MM.1S (cell line): ENCODE measurements around the gene CFAP68.

Experiments used
- DNase-seq: peaks from one replicate; pipeline ENCODE4 v3.0.0-alpha.2; 2015
- H2AFZ ChIP-seq: fragments of 300-600 bp; sonication (generic); 2 replicates; pipeline ENCODE4 v1.6.0; 2016; ENCODE audit warnings: antibody characterized with exemption, low read length
- H3F3A ChIP-seq: fragments of 300-600 bp; sonication (generic); 2 replicates; pipeline ENCODE4 v1.6.1; 2016; ENCODE audit warnings: mild to moderate bottlenecking, antibody characterized with exemption, low read length, moderate library complexity, mixed read lengths; ENCODE audit not compliant: insufficient read depth
- H3K27ac ChIP-seq: fragments of 300-600 bp; sonication (generic); 2 replicates; pipeline ENCODE4 v1.5.1; 2016; ENCODE audit warnings: mild to moderate bottlenecking, low read length
- H3K27me3 ChIP-seq: fragments of 300-600 bp; sonication (generic); replicated peaks from 2 replicates; pipeline ENCODE4 v1.6.0; 2016; ENCODE audit warnings: low read length; ENCODE audit not compliant: insufficient read depth
- H3K36me3 ChIP-seq: fragments of 300-600 bp; sonication (generic); replicated peaks from 2 replicates; pipeline ENCODE4 v1.6.1; 2016; ENCODE audit warnings: mild to moderate bottlenecking, low read length, mixed read lengths; ENCODE audit not compliant: insufficient read depth
- H3K4me1 ChIP-seq: fragments of 300-600 bp; sonication (generic); 2 replicates; pipeline ENCODE4 v1.6.1; 2016; ENCODE audit warnings: low read length, mixed read lengths
- H3K4me2 ChIP-seq: fragments of 300-600 bp; sonication (generic); 2 replicates; pipeline ENCODE4 v1.6.0; 2016; ENCODE audit warnings: low read depth, low read length
- H3K4me3 ChIP-seq: fragments of 300-600 bp; sonication (generic); 2 replicates; pipeline ENCODE4 v1.5.1; 2016; ENCODE audit warnings: low read length, mixed read lengths
- H3K79me2 ChIP-seq: fragments of 300-600 bp; sonication (generic); 2 replicates; pipeline ENCODE4 v1.6.1; 2016; ENCODE audit warnings: mixed run types, low read length, mixed read lengths
- H3K9ac ChIP-seq: fragments of 300-600 bp; sonication (generic); 2 replicates; pipeline ENCODE4 v1.6.1; 2016; ENCODE audit warnings: low read length, mixed read lengths
- H3K9me2 ChIP-seq: fragments of 300-600 bp; sonication (generic); replicated peaks from 2 replicates; pipeline ENCODE4 v1.6.1; 2016; ENCODE audit warnings: mild to moderate bottlenecking, low read length, mixed read lengths; ENCODE audit not compliant: insufficient read depth
- H3K9me3 ChIP-seq: fragments of 300-600 bp; sonication (generic); replicated peaks from 2 replicates; pipeline ENCODE4 v1.6.1; 2016; ENCODE audit warnings: mild to moderate bottlenecking, low read length, mixed read lengths; ENCODE audit not compliant: insufficient read depth
- H4K20me1 ChIP-seq: fragments of 300-600 bp; sonication (generic); 2 replicates; pipeline ENCODE4 v1.6.1; 2016; ENCODE audit warnings: mild to moderate bottlenecking, low read length, moderate library complexity, mixed read lengths; ENCODE audit not compliant: insufficient read depth
- CTCF ChIP-seq: fragments of 300-600 bp; sonication (generic); IDR thresholded peaks from 2 replicates; pipeline ENCODE4 v1.5.1; 2016; ENCODE audit warnings: antibody characterized with exemption, low read length, mixed read lengths
- EZH2 ChIP-seq: fragments of 300-600 bp; sonication (generic); optimal IDR thresholded peaks from 2 replicates; pipeline ENCODE3; 2017; ENCODE audit warnings: low read depth, mild to moderate bottlenecking, antibody characterized with exemption, low read length, mixed read lengths
- EZH2phosphoT487 ChIP-seq: fragments of 300-600 bp; sonication (generic); IDR thresholded peaks from 2 replicates; pipeline ENCODE4 v1.6.1; 2018; ENCODE audit warnings: antibody characterized with exemption, low read length

CFAP68 gene

GRCh38 chr11:111886844-111887243, 7.5 kb downstream of the CFAP68 start:
- Histone ChIP-seq H3K9ac (no peak overlapping the region), H4K20me1 (no peaks in the 10 kb centered on the region), H3K4me2 (no peak overlapping the region), H3K36me3 (no peaks in the 10 kb centered on the region), H2AFZ (no peak overlapping the region), H3K4me1 (no peaks in the 10 kb centered on the region), H3K9me3 (no peaks in the 10 kb centered on the region), H3K4me3 (no peak overlapping the region), H3K27me3 (no peaks in the 10 kb centered on the region), H3K79me2 (no peaks in the 10 kb centered on the region), H3K27ac (no peak overlapping the region), H3K9me2 (no peaks in the 10 kb centered on the region), H3F3A (no peaks in the 10 kb centered on the region)
- DNase-seq = no peak
- TF ChIP-seq CTCF (no peak), EZH2phosphoT487 (no peak), EZH2 (no peak)

GRCh38 chr11:111905411-111905810, 26.1 kb downstream of the CFAP68 start:
- no peaks in the 10 kb centered on the region for H3K36me3 ChIP-seq
- DNase-seq = no peak
- no peaks in the 10 kb centered on the region; the same call in 1 of the 2 replicates for H3K27me3 ChIP-seq
- H3K4me2 ChIP-seq = no peak overlapping the region
- no peaks in the 10 kb centered on the region for H3K4me1 ChIP-seq
- no peaks in the 10 kb centered on the region for H3K9me3 ChIP-seq
- no peak overlapping the region for H2AFZ ChIP-seq
- no peak overlapping the region for H3K9ac ChIP-seq
- no peaks in the 10 kb centered on the region for H3K9me2 ChIP-seq
- no peaks in the 10 kb centered on the region for H4K20me1 ChIP-seq
- H3K79me2 ChIP-seq = no peaks in the 10 kb centered on the region
- H3K27ac ChIP-seq = no peak overlapping the region
- TF ChIP-seq EZH2phosphoT487 = no peak
- TF ChIP-seq CTCF = no peak
- no peak for TF ChIP-seq EZH2
- no peak overlapping the region for H3K4me3 ChIP-seq
- H3F3A ChIP-seq = no peaks in the 10 kb centered on the region

- H3K27ac ChIP-seq = no peak overlapping the region
- no peaks in the 10 kb centered on the region for H4K20me1 ChIP-seq
- no peaks in the 10 kb centered on the region for H3K4me1 ChIP-seq
- DNase-seq = no peak
- H3K36me3 ChIP-seq = no peaks in the 10 kb centered on the region
- no peaks in the 10 kb centered on the region for H3F3A ChIP-seq
- no peak overlapping the region for H3K4me3 ChIP-seq
- H3K9me2 ChIP-seq = no peaks in the 10 kb centered on the region
- no peak overlapping the region for H3K4me2 ChIP-seq
- no peaks in the 10 kb centered on the region for H3K9me3 ChIP-seq
- no peaks in the 10 kb centered on the region; the same call in 1 of the 2 replicates for H3K27me3 ChIP-seq
- H3K79me2 ChIP-seq = no peaks in the 10 kb centered on the region
- TF ChIP-seq EZH2phosphoT487 (no peak), CTCF (no peak), EZH2 (no peak)
- H3K9ac ChIP-seq = no peak overlapping the region
- H2AFZ ChIP-seq = no peak overlapping the region
Observed at GRCh38 chr11:111906680-111907079, 27.3 kb downstream of the CFAP68 start.
